ENCODE data around the gene CBFB.
"Not testable (repeated sequence)": the region's sequence is repeated elsewhere in the genome, so short reads cannot be mapped to it uniquely, and the experiment has no call there.

Gene CBFB

DNA sequence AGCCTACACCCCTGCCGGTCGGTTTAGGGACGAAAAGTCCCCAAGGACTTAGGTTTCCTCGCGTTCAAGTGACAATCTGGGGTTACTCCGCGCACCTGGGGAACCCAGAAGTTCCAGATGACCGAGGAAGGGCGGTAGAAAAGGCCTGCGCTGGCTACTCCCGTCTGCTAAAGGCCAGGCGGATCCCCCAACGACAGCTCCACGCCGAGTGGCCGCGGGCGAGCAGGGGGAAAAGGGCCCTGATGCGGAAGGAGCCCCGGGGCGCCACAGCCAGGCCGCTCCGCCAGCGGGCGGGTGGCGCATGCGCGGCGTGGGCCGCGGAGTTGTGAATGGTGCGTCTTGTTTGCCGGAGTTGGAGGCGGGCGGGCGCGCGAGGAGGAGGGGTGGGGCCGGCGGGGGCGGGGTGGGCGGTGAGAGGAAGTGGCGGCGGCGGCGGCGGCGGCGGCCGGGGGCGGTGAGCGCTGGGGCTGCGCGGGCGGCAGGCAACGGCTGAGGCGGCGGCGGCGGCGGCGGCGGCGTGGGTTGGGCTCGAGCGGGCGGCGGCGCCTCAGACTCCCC lies at the start of gene CBFB:
CBFB (plus strand) TSS at position 454 of the 558 bp plus-strand sequence. CDS start 259 bp downstream, outside the sequence.
- DNase-seq (ENCODE audit: low read depth in 2 of 2) = peak; percentile 89 to 94

DNA sequence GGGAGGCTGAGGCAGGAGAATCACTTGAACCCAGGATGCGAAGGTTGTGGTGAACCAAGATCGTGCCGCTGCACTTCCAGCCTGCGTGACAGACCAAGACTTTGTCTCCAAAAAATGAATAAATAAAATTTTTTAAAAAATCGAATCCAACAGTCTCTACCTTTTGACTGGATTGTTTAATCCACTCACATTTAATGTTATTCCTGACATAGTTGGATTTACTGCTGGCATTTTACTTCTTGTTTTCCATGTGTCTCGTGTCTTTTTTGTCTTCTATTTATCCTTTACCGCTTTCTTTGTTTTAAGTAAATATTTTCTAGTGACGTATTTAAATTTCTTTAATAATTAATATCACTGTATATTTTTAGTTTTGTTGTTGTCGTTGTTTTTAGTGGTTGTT lies 45.9 kb upstream of the CBFB start:
- no peak for DNase-seq (ENCODE audit: low read depth in 2 of 2)

DNA sequence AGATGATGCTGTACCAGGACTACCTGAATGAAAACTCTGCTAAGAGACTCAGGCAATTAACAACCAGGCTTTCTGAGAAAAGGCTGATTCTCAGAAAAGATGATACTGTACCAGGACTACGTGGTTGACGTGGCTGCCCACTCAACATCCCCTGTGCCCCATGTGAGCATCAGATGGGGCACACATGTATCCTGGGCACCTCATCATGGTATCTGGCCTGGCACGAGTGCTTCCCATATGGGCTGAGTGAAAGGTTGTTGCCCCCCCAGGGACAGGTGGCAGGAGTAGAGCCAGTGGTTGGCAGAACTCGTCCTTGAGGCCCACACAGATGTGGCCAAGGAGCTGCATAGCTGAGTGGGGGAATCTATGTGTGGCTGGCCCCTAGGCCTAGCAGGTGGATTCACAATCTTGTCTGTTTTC lies 44.0 kb upstream of the CBFB start:
- peak; percentile 47 to 52 for DNase-seq (ENCODE audit: low read depth in 2 of 2)

DNA sequence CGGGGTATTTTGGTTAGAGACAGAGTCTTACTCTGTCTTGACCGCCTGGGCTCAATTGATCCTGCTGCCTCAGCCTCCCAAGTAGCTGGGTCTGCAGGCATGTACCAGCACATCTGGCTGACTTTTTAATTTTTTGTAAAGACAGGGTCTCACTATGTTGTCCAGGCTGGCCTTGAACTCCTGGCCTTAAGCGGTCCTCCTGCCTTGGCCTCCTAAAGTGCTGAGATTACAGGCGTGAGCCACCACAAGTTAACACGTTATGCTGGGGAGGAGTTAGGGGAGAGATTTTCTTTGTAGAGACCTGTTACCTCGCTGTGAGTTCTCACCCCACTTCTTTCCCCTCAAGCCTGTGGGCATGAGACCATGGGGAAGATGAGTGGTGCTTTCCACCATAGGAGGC lies 42.4 kb upstream of the CBFB start:
- DNase-seq (ENCODE audit: low read depth in 2 of 2) = no peak

DNA sequence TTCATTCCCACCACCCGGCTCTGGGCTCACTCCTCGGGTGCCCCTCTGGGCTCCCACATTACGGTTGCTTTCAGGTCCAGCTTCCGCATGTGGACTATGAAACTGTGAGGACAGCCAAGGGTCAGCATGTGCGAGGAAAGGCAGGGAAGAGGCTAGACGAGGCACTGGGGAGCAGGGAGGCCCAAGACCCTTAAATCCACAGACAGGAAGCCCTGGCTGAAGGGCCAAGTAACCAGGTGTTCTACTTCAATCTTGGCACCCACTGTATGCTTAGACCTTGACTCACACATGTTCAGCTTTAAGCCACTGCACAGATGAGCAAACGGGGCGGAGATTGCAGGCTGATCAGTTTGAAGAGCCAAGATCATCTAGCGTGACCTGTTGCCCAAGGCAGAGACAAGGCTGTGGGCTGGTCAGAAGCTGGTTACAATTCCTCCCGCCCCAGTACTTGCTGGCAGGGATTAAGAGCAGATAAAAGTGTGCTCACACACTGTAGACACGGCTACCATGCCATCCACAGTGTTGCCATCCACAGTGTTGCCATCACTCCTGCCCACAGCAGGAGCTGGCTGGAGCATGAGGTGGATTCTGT lies 40.7 kb upstream of the CBFB start, which contains the start of gene CES4A:
CES4A (plus strand) TSS at position 393 of the 592 bp plus-strand sequence; CDS start at position 577, 184 bp downstream.
- DNase-seq (ENCODE audit: low read depth in 2 of 2) = no peak

DNA sequence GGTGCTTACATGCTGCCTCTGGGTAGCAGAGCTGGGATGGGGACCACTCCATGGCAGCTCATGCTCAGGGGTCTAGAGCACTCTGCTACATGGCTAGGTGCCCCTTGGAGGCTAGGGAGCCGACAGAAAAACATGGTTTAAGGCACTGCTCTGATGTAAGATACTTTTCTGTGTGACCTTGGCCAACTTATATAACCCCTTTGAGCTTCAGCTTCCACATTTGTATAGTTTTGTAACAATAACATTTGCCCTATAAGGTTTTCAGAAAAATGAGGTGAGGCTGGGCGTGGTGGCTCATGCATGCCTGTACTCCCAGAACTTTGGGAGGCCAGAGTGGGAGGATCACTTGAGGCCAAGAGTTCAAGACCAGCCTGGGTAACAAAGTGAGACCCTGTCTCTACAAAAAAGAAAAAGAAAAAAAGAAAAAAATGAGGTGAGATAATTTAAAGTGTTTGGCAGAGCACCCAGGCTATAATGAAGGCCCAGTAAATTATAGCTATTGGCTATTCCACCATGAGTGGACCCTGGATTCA lies 37.3 kb upstream of the CBFB start:
- no peak for DNase-seq (ENCODE audit: low read depth in 2 of 2)

DNA sequence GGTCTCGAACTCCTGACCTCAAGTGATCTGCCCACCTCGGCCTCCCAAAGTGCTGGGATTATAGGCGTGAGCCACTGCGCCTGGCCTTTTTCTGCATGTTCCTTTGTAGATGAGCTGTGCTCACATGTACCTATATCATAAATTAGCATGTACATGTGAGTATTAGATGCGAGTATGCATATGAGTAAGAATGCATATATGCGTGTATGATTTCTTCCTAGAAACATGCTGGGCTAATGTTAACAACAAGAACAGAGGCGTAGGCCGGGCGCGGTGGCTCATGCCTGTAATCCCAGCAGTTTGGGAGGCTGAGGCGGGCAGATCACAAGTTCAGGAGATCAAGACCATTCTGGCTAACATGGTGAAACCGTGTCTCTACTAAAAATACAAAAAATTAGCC lies 35.4 kb upstream of the CBFB start:
- not testable (repeated sequence) for DNase-seq (ENCODE audit: low read depth in 2 of 2)

DNA sequence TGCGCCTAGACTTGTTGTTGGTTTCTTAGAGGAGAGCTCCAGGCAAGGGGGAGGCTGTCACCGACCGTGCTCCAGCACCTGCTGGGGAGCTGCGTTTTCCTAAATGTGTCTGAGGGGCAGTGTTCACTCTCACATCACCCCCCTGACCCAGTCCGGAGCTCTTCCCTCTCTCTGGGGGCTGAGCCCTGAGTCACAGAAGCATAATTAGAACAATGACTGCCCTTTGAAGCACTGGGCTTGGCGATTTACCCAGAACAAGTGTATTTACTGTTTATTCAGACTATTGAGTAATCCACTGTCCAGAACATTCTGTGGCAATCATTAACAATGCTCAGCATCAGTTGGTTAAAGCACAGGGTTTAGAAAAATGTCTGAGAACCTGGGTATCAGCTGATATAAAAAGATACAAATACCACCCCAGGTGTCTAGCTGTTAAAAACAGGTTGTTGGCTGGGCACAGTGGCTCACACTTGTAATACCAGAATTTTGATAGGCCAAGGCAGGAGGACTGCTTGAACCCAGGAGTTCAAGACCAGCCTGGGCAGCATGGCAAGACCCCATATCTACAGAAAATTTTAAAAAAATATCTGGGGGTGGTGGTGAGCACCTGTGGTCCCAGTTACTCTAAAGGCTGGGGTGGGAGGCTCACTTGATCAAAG lies 32.5 kb upstream of the CBFB start:
- no peak for DNase-seq (ENCODE audit: low read depth in 2 of 2)

DNA sequence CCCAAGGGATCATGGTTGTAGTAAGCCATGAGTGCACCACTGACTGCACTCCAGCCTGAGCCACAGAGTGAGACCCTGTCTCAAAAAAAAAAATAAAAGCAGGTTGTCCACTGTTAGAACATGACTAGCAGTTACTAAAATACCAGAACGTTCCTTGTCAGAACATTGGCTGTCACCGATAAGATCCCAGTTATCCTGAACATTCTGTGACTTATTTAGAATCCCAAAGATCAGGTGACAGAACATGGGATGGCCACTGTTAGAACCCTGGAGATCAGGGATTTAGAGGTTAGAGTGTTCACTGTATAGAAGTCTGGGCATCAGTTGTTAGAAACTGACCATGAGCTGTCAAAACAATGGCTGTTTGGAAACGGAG lies 32.0 kb upstream of the CBFB start:
- no peak for DNase-seq (ENCODE audit: low read depth in 2 of 2)

DNA sequence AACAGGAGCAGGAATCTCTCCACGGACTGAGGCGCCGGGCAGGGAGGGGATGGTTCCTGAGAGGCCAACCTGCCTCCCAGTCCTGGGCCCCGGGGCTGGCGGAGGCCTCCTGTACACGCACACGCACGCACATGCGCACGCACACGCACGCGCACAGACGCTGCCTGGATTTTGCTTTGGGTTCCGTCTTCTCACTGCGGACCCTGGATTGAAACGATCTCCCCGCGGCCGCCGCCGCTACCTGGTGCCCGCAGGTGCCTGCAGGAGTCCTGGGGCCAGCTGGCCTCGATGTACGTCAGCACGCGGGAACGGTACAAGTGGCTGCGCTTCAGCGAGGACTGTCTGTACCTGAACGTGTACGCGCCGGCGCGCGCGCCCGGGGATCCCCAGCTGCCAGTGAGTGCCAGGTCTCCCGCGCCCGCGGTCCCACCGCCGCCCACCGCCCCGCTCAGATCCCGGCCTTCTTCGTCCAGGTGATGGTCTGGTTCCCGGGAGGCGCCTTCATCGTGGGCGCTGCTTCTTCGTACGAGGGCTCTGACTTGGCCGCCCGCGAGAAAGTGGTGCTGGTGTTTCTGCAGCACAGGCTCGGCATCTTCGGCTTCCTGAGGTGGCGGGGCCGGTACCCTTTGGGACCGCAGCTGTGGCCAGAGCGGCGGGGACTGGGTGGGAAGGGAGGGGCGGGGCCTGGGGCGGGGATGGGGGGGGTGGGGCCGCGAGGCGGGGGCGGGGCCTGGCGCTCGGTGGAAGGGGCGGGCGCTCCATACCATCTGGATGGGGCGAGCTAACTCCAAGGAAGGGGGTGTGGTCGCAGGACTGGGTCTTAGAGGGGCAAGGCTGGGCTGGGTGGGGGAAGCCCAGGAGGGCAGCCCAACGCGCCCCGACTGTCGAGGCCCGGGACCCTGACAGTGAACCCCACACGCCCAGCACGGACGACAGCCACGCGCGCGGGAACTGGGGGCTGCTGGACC lies 28.3 kb upstream of the CBFB start:
- peak in 1 of 2 donors; percentile 54 for DNase-seq (ENCODE audit: low read depth in 2 of 2)

DNA sequence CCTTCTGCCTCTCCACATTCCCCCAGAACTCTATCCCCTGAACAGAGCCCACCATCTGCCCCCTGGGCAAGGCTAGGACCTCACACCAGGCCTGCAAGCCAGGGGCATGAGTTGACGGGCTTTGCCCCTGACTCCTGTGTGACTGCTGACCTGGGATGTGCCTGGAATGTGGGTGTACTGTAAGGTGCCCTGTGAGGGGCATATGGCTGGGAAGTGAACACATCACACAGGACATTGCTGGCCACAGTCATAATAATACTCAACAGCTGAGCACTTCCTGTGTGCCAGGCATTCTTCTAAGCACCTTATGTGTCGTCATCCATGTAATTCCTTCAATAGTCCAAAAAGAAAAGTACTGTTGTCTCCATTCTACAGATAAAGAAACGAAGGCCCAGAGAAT lies 27.2 kb upstream of the CBFB start:
- DNase-seq (ENCODE audit: low read depth in 2 of 2) = no peak

DNA sequence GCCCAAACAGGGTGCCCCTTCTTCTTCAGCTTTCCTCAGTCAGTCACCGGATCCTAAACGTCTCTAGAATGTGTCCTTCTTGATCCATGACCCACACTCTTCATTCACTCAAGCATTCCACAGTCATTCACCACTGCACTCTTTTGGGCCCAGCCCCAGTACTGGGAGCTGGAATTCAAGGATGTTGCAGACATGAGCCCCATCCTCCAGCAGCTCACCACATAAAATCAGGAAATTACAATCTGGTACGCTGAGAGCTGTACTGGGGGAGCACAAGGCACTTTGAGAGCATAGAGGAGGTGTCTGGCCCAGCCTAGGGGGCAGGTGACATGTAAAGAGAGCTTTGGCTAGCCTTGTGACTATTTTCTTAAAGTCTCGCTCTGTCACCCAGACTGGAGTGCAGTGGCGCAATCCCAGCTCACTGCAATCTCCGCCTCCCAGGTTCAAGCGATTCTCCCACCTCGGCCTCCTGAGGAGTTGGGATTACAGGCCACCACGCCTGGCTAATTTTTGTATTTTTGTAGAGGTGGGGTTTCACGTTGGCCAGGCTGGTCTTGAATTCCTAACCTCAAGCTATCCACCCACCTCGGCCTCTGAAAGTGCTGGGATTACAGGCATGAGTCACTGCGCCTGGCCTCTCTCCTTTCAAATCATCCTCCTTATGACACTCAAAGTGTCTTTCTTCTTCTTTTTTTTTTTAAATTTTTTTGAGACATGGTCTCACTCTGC lies 21.9 kb upstream of the CBFB start:
- no peak for DNase-seq (ENCODE audit: low read depth in 2 of 2)

DNA sequence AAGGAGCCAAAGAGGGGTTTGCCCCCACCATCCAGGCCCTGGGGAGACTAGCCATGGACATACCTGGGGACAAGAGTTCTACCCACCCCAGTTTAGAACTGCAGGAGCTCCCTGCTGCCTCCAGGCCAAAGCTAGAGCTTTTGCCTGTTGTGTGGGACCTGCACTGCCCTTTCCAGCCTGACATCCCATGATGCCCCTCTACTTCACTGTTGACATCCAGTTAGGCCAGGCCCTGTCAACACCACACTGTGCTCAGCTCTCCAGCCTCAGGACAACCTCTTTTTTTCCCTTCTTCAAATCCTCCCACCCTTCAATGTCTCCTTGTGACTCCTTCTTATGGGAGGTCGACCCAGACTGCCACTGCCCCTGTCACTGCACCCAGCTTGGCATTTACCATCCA lies 19.8 kb upstream of the CBFB start:
- DNase-seq (ENCODE audit: low read depth in 2 of 2) = no peak

DNA sequence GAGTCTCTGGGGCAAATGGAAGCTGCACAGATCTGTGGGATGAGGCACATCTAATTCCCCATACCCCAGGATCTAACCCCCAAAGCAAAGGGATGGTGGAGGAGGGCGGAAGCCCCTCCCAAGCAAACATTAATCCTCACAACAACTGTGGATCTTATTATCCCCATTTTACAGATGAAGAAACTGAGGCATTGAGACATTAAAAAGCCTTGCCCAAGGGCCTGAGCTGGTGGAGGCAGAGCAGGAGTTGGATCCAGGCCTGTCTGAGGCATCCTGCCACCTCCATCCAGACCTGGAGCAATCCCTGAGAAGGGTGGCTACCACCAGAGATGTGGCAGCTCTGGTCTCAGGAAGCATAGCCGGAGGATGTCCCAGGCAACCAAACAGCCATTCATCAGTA lies 17.7 kb upstream of the CBFB start:
- no peak for DNase-seq (ENCODE audit: low read depth in 2 of 2)

DNA sequence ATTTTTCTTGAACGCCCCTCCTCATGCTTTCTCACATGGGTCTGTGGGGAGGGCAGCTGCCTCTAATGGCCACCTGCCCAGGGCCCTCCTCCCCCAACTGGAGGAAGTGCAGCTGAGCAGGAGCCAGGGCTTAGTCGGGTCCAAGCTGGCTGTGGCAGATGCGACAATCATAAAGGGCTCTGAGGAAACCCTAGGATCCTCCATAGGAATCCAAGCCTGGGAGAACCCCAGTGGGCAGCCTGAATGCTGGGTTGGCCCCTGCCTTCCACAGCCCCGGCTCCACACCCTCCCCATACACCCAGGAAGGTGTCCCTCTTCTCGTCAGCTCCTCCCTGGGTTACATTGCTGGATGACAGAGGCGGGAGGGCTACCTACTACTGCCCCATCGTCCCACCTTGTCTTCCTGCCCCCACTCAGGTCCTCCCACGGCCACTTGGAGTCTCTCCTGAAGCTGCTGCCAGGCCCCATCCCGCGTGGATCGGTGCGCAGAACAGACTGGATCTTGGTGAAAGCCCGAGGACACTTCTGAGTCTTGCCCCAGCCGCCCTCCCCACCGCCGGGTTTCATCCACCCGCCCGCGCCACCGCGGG lies 15.6 kb upstream of the CBFB start:
- DNase-seq (ENCODE audit: low read depth in 2 of 2) = no peak

DNA sequence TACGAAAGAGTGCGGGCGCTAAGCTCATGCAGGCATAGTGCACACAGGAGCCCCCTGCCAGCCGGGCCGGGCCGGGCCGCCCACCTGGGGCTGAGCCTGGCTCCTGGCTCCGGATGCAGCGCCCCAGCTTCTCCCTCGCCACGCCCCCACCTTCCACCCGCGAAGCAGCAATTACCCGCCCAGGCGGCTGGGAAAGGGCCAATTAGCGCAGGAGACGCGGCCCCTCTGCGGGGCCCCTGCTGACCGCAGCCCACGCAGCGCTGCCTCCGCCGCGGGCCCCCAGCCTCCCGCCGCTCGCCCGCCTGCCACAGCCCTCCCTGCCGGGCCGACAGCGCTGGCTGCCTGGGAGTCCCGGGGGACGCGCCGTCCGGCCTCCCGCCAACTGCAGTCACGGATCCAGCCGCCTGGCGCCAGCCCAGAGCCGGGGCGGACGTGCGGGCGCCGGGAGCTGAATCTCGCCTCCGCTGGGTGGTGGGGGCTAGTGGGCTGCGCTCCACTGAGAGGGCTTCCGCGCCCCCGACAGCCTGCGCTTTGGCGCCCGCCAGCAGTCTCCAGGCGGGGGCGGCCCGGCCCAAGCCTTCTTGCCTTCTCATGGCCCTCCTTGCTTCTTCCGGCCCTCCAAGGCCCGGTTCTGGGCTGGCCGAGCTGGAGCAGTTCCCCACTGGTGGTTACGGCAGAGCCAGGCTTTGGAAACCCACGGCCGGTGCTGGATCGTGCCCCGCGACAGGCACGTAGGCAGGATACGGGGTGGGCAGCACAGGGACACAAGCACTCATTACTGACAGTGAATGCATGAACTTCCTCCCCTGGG lies 14.9 kb upstream of the CBFB start:
- DNase-seq (ENCODE audit: low read depth in 2 of 2) = peak; percentile 51 to 64

DNA sequence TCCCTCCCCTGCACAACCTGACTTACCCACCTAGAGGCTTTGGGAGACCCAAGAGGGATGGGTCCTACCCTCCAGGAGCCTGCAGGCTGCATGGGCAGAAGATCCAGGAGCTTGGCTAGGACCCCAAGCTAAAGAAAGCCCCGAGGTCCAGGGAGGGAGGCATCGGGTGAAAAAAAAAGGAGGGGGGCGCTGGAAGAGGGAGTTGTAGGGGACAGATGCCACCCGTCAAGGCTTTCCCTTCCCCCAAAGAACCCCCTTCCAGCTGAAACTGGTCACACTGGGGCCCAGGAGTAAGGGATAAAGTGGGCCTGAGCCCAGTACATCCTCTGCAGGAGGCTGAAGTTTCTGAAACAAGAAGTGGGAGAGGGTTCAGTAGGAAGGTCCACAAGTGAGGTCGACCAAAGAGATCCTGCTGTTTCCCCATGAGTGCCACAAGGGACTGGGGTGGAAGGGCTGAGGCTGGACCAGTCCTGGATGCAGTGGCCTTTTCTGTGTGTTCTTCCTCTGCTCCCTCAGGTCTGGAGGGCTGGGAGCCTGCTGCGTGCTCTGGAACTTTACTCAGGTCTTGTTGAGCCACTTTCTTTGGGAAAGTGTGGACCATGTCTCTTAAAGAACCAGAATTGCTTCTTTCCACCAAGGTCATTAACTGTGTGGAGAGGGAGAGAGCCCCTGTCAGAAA lies 14.2 kb upstream of the CBFB start:
- no peak for DNase-seq (ENCODE audit: low read depth in 2 of 2)

DNA sequence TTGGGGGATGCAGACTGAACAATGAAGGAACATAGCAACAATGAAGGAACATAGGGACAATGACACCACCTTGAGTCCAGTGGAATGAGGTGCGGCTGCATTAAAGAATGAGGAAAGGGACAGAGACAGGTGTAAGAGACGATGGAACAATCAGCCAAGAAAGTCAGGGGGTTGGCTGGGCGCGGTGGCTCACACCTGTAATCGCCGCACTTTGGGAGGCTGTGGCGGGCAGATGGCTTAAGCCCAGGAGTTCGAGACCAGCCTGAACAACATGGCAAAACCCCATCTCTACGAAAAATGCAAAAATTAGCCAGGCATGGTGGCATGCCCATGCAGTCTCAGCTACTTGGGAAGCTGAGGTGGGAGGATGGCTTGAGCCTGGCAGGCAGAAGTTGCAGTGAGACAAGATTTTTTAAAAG lies 13.6 kb upstream of the CBFB start:
- no peak for DNase-seq (ENCODE audit: low read depth in 2 of 2)

DNA sequence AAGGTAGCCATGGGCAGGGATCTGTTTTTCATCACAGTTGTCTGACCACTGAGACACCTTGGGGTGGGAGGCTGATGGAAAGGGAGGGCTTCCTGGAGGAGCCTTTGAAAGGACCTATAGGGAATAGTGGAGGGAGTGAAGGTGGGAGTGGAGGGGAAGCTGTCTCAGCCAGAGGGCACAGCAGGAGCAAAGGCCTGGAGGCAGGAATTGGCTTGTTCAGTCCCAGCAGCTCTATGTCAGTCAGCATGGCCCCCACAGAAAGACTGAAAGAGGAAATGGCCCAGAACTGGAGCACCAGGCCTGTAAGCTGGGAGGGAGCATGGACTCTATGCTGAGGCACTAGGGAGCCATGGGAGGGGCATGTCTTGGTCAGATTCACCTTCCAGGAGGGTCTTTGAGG lies 12.8 kb upstream of the CBFB start:
- DNase-seq (ENCODE audit: low read depth in 2 of 2) = no peak
